ENCODE results near the gene PITX3.
A peak's percentile ranks its signal among the peaks of the same experiment; 100 is the strongest.
"Not testable (repeated sequence)": the region's sequence is repeated elsewhere in the genome, so short reads cannot be mapped to it uniquely, and the experiment has no call there.

The PITX3 gene

DNA sequence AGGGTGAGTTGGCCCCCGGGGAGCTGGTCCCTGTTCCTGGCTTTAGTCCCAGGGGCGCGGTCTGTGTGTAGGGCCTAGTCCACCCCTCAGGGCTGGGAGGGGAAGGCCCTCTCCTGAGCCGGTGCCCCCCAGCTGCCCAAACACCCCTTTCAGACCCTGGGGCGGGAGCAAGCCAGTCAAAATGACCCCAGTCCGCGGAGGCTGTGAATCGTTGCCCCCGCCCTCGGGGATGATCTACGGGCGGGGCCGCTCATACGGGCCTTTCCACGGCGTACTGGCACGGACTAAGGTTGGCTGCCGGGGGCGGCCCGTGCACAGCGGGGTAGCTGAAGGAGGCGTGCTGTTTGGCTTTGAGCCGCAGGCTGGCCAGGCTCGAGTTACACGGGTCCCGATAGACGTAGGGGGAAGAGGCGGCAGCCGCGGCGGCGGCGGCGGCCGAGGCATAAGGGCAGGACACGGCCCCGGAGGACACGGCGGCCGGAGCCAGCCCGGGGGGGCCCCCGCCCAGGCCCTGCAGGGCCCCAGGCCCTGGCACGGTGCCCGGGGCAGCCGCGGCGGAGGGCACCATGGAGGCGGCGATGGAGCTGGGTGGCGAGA, 10.9 kb downstream of the PITX3 start:
- Mint-ChIP-seq H3K27me3 (peaks cover 59% of the 10 kb centered on the region), H3K4me1 (ENCODE audit: low read depth) (peaks cover 53% of the 10 kb centered on the region), H3K36me3 (ENCODE audit: low read depth) (no peaks in the 10 kb centered on the region), H3K4me3 (peak overlapping the region; percentile 71), H3K9me3 (no peaks in the 10 kb centered on the region), H3K27ac (no peak overlapping the region)
- intact Hi-C loops (cut with micrococcal nuclease), result loop anchor here (1.0 to 5.0 kb wide), 3 partner anchors 14 to 247 kb away; partner anchors contain the start of gene GBF1

DNA sequence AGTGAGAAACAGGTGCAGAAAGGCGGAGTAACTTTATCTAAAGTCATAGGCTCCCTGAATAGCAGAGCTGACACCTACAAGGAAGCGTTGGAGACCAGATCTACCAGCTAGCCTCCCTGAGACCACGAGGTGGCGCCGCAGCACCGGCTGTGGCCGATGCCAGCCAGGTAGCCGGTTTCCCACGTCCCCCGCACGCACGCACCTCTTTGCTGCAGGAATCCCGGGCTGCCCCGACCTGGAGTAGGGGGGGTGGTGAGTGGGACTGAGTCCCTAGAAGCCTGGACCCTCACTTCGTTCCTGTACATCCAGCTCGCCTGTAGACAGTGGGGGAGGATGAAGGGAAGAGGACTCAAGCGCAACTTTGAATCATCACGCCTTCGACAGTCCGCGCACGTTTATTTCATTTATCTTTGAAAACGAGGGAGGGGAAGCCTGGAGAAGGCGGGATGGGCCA, 11.5 kb downstream of the PITX3 start:
- Mint-ChIP-seq H3K27ac (no peak overlapping the region), H3K27me3 (peaks cover 56% of the 10 kb centered on the region), H3K9me3 (no peaks in the 10 kb centered on the region), H3K4me1 (ENCODE audit: low read depth) (peaks cover 53% of the 10 kb centered on the region), H3K4me3 (peak overlapping the region; percentile 71), H3K36me3 (ENCODE audit: low read depth) (no peaks in the 10 kb centered on the region)
- intact Hi-C loops (cut with micrococcal nuclease), result loop anchor here (1.0 to 5.0 kb wide), 5 partner anchors 15 to 247 kb away; partner anchors contain the start of genes GBF1 and NFKB2

DNA sequence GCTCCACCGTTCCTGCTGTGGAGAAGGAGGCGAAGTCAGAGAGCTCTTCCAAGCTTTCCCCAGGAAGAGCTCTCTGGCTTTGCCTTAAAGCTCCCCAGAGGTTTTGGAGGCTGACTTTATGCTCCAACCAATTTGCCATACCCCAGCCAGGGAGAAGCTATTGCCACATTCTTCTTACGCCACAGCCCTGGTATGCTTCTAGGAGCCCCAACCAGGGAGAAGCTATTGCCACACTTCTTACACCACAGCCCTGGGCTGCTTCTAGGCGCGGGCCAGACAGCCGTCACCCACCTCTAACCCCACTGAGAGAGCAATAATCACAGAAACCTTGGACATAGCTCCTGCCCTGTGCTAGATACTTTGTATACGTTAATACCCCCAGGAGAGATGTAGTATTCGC, 14.3 kb downstream of the PITX3 start:
- H3K27me3 Mint-ChIP-seq, result peaks cover 41% of the 10 kb centered on the region

DNA sequence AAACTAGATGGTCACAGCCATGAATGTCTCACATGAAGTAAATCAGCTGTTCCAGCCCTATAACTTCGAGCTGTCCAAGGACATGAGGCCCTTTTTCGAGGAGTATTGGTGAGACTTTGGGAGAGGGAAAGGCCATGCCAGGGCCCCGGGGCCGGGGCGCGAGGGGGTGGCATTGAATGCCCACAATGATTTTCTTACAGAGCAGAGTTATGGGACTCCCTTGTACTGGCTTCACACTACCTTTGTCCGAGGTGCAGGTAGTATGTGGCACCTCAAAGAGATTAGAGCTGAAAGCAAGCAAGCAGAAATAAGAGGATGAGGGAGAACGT, 14.8 kb downstream of the PITX3 start:
- intact Hi-C loops (cut with micrococcal nuclease), result loop anchor here (5.0 kb wide), 2 partner anchors 59 to 171 kb away; partner anchors contain the start of gene NFKB2
- peaks cover 39% of the 10 kb centered on the region for H3K27me3 Mint-ChIP-seq
- peak overlapping the region; percentile 57 for H3K27ac Mint-ChIP-seq
- no peaks in the 10 kb centered on the region for H3K36me3 Mint-ChIP-seq (ENCODE audit: low read depth)
- peaks cover 48% of the 10 kb centered on the region for H3K4me1 Mint-ChIP-seq (ENCODE audit: low read depth)
- no peaks in the 10 kb centered on the region for H3K9me3 Mint-ChIP-seq
- peak overlapping the region; percentile 83 for H3K4me3 Mint-ChIP-seq

More for the DNA sequence above, 14.3 kb downstream of the PITX3 start:
- H3K9me3 Mint-ChIP-seq, result no peaks in the 10 kb centered on the region
- intact Hi-C loops (cut with micrococcal nuclease), result loop anchor here (5.0 kb wide), 2 partner anchors 60 to 170 kb away; partner anchors contain the start of gene NFKB2
- peaks cover 53% of the 10 kb centered on the region for H3K4me1 Mint-ChIP-seq (ENCODE audit: low read depth)
- no peaks in the 10 kb centered on the region for H3K36me3 Mint-ChIP-seq (ENCODE audit: low read depth)
- no peak overlapping the region for H3K27ac Mint-ChIP-seq
- peak overlapping the region; percentile 30 for H3K4me3 Mint-ChIP-seq

DNA sequence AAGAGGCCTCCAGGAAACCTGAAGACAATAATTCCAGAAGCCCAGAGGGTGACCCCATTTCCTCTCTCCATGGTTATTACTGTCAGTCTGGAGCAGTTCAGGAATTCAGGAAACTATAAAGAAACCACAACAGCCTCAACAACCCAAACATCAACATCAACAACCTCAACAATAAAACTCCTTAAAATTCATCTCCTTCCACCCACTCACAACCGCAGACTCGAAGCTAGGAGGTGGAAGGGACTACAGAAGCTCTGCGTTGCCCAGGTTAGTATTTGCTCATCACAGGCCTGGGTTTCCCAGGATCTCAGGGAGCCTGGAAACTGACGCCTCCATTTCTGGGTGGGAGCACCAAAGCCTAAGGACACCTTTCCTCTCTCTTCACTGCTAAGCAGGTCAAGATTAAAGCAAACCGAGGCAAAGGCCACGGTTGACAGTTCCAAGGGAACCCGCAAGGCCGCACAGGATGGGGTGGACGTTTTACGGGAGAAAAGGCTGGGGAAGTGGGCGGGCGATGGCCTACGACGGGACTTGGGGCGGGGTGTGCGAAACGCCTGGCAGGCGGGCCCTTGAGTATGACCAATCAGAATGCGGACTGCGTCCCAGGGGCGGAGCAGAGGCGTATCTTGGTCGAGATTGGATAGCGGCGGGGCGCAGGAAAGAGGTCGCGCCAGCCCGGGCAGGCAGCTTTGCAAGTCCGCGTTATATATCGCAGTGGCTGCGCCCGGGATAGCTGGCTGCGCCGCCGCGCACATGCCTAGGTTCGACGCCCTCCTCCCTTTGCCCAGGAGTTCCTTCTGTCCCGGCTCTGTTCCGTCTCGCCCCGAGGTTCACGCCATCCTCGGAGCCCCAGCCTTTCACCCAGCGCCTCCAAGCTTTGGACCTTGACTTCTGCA, 15.4 kb downstream of the PITX3 start, which contains the start of gene ELOVL3:
Gene ELOVL3, plus strand, starts transcription at position 654 of the 896 bp plus-strand sequence. CDS start 250 bp downstream, outside the sequence.
- peak within 1 kb of the TSS; percentile 83 for H3K4me3 Mint-ChIP-seq

DNA sequence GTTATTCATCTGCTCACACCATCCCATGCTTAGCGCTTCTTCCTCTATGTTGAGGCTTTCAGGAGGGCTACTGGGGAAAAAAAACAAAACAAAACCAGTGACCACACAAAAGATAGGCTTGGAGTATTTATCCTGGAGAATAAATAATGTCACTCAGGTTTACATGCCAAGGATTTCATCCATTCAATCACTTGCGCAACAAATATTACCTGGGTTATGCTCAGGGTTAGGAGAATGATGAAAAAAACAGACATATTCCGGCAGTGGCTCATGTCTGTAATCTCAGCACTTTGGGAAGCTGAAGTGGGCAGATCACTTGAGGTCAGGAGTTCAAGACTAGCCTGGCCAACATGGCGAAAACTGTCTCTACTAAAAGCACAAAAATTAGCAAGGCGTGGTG, 18.5 kb downstream of the PITX3 start:
- Mint-ChIP-seq H3K36me3 (ENCODE audit: low read depth) (no peaks in the 10 kb centered on the region), H3K27ac (no peak overlapping the region), H3K27me3 (peaks cover 28% of the 10 kb centered on the region), H3K9me3 (no peaks in the 10 kb centered on the region), H3K4me1 (ENCODE audit: low read depth) (peaks cover 24% of the 10 kb centered on the region), H3K4me3 (no peak overlapping the region)
- intact Hi-C loops (cut with micrococcal nuclease), result no loop called here

More for the DNA sequence above, 15.4 kb downstream of the PITX3 start, which contains the start of gene ELOVL3:
- no peaks in the 10 kb centered on the region for H3K36me3 Mint-ChIP-seq (ENCODE audit: low read depth)
- intact Hi-C loops (cut with micrococcal nuclease), result loop anchor here (5.0 kb wide), 2 partner anchors 59 to 171 kb away; partner anchors contain the start of gene NFKB2
- no peaks in the 10 kb centered on the region for H3K9me3 Mint-ChIP-seq
- H3K4me1 Mint-ChIP-seq (ENCODE audit: low read depth), result peaks cover 41% of the 10 kb centered on the region
- peak within 1 kb of the TSS; percentile 57 for H3K27ac Mint-ChIP-seq
- peaks cover 37% of the 10 kb centered on the region for H3K27me3 Mint-ChIP-seq

DNA sequence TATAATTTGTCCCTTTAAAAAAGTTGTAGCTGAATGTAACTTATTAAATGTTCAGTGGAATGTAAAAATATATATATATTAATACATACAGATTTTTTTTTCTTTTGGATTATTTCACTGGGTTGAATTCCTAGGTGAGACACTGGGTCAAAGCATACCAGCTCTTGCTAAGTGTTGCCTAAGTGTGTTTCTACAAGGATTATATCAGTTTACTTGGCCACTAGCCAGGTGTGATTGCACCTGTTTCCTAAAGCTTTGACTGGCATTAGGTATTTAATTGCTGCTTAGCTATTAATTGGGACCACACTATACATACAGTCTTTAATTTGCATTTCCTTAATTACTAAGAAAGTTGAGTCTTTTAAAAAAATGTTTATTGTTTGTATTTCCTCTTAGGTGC, 20.7 kb downstream of the PITX3 start:
- no peaks in the 10 kb centered on the region for H3K9me3 Mint-ChIP-seq
- no peak overlapping the region for H3K4me3 Mint-ChIP-seq
- no peaks in the 10 kb centered on the region for H3K36me3 Mint-ChIP-seq (ENCODE audit: low read depth)
- H3K27ac Mint-ChIP-seq, result no peak overlapping the region
- intact Hi-C loops (cut with micrococcal nuclease), result no loop called here
- H3K27me3 Mint-ChIP-seq, result peaks cover 26% of the 10 kb centered on the region
- peaks cover 2% of the 10 kb centered on the region for H3K4me1 Mint-ChIP-seq (ENCODE audit: low read depth)

DNA sequence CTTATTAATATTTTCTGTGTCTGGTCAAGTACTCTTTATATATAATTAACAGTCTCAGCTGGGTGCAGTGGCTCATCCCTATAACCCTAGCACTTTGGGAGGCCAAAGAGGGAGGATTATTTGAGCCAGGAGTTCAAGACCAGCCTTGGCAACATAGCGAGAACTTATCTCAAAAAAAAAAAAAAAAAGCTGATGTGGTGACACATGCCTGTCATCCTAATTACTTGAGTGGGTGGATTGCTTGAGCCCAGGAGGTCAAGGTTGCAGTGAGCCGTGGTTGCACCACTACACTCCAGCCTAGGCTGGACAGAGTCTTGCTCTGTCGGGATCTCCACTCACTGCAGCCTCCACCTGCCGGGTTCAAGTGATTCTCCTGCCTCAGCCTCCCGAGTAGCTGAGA, 21.9 kb downstream of the PITX3 start:
- Mint-ChIP-seq H3K4me1 (ENCODE audit: low read depth) (no peaks in the 10 kb centered on the region), H3K27ac (no peak overlapping the region), H3K9me3 (no peaks in the 10 kb centered on the region), H3K27me3 (peaks cover 27% of the 10 kb centered on the region), H3K36me3 (ENCODE audit: low read depth) (no peaks in the 10 kb centered on the region), H3K4me3 (no peak overlapping the region)
- intact Hi-C loops (cut with micrococcal nuclease), result no loop called here

DNA sequence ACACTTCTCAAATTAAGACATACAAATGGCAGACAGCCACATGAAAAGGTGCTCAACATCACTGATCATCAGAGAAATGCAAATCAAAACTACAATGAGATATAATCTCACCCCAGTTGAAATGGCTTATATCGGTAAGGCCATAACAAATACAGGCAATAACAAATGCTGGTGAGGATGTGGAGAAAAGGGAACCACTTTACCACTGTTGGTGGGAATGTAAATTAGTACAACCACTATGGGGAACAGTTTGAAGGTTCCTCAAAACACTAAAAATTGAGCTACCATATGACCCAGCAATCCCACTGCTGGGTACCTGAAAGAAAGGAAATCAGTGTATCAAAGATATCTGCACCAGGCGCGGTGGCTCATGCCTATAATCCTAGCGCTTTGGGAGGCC, 27.7 kb downstream of the PITX3 start:
- H3K9me3 Mint-ChIP-seq; H3K27me3 Mint-ChIP-seq; H3K4me3 Mint-ChIP-seq; intact Hi-C loops (cut with micrococcal nuclease); H3K4me1 Mint-ChIP-seq (ENCODE audit: low read depth); H3K27ac Mint-ChIP-seq; H3K36me3 Mint-ChIP-seq (ENCODE audit: low read depth): not testable (repeated sequence)

DNA sequence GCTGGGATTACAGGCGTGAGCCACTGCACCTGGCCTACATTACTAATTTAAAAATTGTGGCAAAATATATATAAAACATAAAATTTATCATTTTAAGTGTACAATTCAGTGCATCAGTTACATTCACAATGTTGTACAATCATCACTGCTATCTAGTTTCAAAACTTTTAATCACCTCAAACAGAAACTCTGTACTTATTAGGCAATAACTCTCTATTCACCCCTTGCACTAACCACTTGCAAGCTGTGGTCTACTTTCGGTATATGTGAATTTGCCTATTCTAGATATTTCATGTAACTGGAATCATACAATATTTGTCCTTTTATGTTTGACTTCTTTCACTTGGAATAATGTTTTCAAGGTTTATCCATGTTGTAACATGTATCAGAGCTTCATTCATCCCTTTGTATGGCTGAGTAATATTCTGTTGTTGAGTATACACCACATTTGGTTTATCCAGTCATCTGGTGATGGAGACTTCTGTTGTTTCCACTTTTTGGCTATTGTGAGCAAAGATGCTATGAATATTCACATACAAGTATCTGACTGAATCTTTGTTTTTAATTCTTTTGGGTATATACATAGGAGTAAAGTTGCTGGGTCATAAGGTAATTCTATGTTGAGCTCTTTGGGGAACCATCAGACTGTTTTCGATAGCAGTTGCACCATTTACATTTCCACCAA, 29.6 kb downstream of the PITX3 start:
- H3K4me1 Mint-ChIP-seq (ENCODE audit: low read depth), result peaks cover 8% of the 10 kb centered on the region
- no peak overlapping the region for H3K4me3 Mint-ChIP-seq
- H3K36me3 Mint-ChIP-seq (ENCODE audit: low read depth), result no peaks in the 10 kb centered on the region
- H3K27ac Mint-ChIP-seq, result no peak overlapping the region
- H3K9me3 Mint-ChIP-seq, result no peaks in the 10 kb centered on the region
- intact Hi-C loops (cut with micrococcal nuclease), result no loop called here
- H3K27me3 Mint-ChIP-seq, result peaks cover 3% of the 10 kb centered on the region

DNA sequence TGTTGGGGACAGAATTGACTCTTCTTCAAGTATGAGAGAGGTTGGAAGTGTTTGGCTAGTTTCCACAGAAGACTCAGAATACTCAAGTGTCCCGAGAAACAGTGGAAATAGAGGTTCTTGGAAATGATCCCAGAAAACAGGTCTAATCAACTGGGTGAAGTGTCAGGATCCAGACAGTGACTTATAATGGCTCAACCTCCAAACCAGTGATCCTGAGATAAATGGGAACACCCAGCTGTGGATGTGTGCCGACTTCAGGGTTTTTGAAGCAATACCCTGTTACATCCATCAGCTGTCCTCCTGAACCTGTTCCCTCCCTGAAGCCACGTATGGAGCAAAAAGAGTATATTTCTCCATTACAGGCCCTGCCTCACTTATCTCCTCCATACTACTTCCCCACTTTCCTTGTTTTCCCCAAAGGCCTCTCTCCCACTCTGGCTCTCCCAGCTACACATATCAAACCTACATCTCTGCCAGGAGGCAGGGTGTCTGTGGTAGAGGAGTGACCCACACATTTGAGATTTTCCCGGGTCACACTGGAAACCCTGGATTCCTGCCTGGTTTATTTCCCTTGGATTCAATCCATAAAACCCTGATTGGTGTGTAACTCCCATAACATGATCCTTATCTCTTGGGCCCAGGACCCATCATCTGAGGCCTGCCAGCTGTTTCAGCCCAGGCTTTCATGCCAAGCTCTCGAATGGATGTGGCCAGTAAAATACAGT, 32.8 kb downstream of the PITX3 start:
- Mint-ChIP-seq H3K27ac (no peak overlapping the region), H3K9me3 (peaks cover 12% of the 10 kb centered on the region), H3K4me3 (no peak overlapping the region), H3K27me3 (no peaks in the 10 kb centered on the region), H3K36me3 (ENCODE audit: low read depth) (no peaks in the 10 kb centered on the region), H3K4me1 (ENCODE audit: low read depth) (peaks cover 3% of the 10 kb centered on the region)
- intact Hi-C loops (cut with micrococcal nuclease), result no loop called here

DNA sequence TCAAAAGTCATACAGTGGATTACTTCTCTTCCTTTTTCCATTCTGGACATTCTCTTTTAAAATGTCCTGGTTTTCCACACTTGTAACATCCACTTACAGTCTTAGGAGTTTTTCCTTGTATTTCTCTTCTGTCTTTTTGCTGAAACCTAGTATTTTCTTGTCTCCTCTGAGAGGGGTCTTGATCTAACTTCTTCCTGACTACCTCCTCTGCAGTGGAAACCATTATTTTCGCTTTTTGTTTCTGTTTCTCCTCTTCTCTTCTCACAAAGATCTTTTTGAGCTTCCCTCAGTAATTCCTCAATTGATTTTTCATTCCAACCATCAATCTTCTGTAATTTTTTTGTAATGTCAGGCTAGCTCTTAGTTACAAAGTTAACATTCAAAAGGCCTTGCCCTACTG, 38.9 kb downstream of the PITX3 start:
- peaks cover 12% of the 10 kb centered on the region for H3K9me3 Mint-ChIP-seq
- no peak overlapping the region for H3K27ac Mint-ChIP-seq
- no peak overlapping the region for H3K4me3 Mint-ChIP-seq
- peaks cover 6% of the 10 kb centered on the region for H3K4me1 Mint-ChIP-seq (ENCODE audit: low read depth)
- H3K27me3 Mint-ChIP-seq, result no peaks in the 10 kb centered on the region
- no peaks in the 10 kb centered on the region for H3K36me3 Mint-ChIP-seq (ENCODE audit: low read depth)
- intact Hi-C loops (cut with micrococcal nuclease), result no loop called here

Data from dendritic cell treated with granulocyte-macrophage colony-stimulating factor and Interleukin-4, amounts not matched to agents 40 ng/mL and 50 ng/mL, for 4 days (primary cell).